Transverse colon (tissue), 4 donors: ENCODE data around the gene HDHD2.

Experiments
- EP300 ChIP-seq: sonication (generic); formaldehyde crosslinking; IDR thresholded peaks from one replicate; pipeline ENCODE4 v1.6.1; 2017; ENCODE audit warnings: antibody characterized with exemption, low read depth
- POLR2A ChIP-seq: fragments of 450-650 bp; IDR thresholded peaks from one replicate; pipeline ENCODE4 v1.6.1; 2016; ENCODE audit warnings: antibody characterized with exemption, mild to moderate bottlenecking, moderate library complexity
- POLR2AphosphoS5 ChIP-seq, 3 donors: sonication (generic); formaldehyde crosslinking; IDR thresholded peaks; one replicate each; pipeline ENCODE4 v1.6.1; 2016; ENCODE audit warnings: antibody characterized with exemption in 3 of 3
- TF ChIP-seq, protein P1 (sequence below), 5 experiments: fragments of 200-600 bp in 3 of 5; fragments of 450-650 bp in 2 of 5; sonication (generic) in 3 of 5; IDR thresholded peaks; 1 replicate in 2 of 5; 2 replicates in 3 of 5; pipeline ENCODE4 v1.5.1; 2016 to 2017; ENCODE audit warnings: antibody characterized with exemption in 5 of 5, inconsistent platforms in 3 of 5, mild to moderate bottlenecking in 2 of 5, moderate library complexity in 1 of 5

DNA sequence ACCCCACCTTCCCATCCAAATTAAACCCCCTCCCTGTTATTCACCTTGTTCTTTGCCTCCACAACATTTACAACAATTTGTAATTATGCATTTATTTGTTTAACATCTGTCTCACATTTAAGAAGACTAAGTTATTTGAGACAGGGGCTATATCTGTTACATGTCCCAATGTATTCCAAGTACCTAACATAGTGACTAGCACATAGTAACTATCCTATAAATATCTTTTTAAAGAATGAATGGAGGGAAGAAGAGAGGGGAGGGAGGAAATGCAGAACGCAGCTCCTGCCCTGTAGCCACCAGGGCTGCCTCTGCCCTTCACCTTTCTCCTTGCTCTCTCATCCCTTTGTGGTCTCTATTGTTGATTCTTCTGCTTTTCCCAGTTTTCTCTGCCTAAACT, 40.6 kb downstream of the HDHD2 start:
- TF ChIP-seq, protein P1, sequence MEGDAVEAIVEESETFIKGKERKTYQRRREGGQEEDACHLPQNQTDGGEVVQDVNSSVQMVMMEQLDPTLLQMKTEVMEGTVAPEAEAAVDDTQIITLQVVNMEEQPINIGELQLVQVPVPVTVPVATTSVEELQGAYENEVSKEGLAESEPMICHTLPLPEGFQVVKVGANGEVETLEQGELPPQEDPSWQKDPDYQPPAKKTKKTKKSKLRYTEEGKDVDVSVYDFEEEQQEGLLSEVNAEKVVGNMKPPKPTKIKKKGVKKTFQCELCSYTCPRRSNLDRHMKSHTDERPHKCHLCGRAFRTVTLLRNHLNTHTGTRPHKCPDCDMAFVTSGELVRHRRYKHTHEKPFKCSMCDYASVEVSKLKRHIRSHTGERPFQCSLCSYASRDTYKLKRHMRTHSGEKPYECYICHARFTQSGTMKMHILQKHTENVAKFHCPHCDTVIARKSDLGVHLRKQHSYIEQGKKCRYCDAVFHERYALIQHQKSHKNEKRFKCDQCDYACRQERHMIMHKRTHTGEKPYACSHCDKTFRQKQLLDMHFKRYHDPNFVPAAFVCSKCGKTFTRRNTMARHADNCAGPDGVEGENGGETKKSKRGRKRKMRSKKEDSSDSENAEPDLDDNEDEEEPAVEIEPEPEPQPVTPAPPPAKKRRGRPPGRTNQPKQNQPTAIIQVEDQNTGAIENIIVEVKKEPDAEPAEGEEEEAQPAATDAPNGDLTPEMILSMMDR (IDR thresholded peaks at IDR 0.05): no peak
- TF ChIP-seq EP300 (no peak), POLR2A (no peak), POLR2AphosphoS5 (IDR thresholded peaks at IDR 0.05) (no peak)
